ENCODE measurements around the gene PDGFC. TPM values are rescaled to one million over a fixed set of nuclear protein-coding genes. Genes with fewer than 3 reads are reported as not detected.

PDGFC gene
- under 1 TPM in 2 of 3 donors, not detected in 1; 0.09 TPM for polyA plus RNA-seq

GRCh38 chr4:156971676-156972378 lies at the start of gene PDGFC:
Gene PDGFC, minus strand, starts transcription at chr4:156971799. Its CDS starts 896 bp downstream, at chr4:156970903.
- H3K9me3 Mint-ChIP-seq, result peaks cover 0 to 51% (median 21%) of the 10 kb centered on the region in 6 donors
- peak in 2 of 3 donors; percentile 9 to 14 for DNase-seq
- H3K27ac Mint-ChIP-seq, result no peak within 1 kb of the TSS
- H3K4me1 Mint-ChIP-seq, result peaks cover 6 to 21% of the 10 kb centered on the region in 2 donors
- H3K36me3 Mint-ChIP-seq, result peaks cover 0 to 11% (median 6%) of the 10 kb centered on the region in 3 donors
- peak within 1 kb of the TSS; percentile 32 to 73 (median 65) for H3K4me3 Mint-ChIP-seq
- peaks cover 5 to 17% (median 9%) of the 10 kb centered on the region in 3 donors for H3K27me3 Mint-ChIP-seq (ENCODE audit: low read depth in 3 of 3)

GRCh38 chr4:157020882-157021281 lies 49.3 kb upstream of the PDGFC start:
- DNase-seq, result no peak
- H3K9me3 Mint-ChIP-seq, result peaks cover 3 to 43% (median 10%) of the 10 kb centered on the region in 6 donors
- H3K27ac Mint-ChIP-seq, result no peak overlapping the region
- H3K4me1 Mint-ChIP-seq, result no peaks in the 10 kb centered on the region
- H3K4me3 Mint-ChIP-seq, result no peak overlapping the region
- peaks cover 0 to 5% (median 0%) of the 10 kb centered on the region in 3 donors for H3K27me3 Mint-ChIP-seq (ENCODE audit: low read depth in 3 of 3)
- peaks cover 0 to 3% (median 0%) of the 10 kb centered on the region in 3 donors for H3K36me3 Mint-ChIP-seq

DNA sequence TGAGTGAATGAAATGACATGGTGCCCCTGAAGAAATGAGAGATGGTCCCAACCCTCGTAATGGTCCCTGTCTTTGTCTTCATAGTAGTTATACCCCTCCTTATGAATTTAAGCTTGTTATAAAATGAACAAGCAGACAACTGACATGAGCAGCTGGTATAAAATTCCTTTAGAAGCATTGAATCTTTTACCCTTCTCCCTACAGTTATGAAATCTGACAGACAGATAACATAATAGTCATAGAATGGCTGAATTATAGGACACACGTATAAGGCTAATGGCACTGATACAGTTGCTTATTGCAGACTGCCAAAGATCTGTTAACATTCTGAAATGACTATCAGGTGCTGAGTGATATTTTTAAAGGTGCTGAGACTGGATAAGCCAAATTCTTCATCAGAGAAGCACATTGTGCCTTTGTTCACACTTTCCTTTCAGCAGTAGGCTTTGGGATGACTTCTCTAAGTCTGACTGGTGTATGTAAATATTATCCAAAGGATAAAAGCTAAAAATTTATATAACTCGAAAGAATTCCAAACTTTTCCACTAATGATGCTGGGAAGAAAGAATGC lies 47.4 kb upstream of the PDGFC start:
- peaks cover 3 to 37% (median 8%) of the 10 kb centered on the region in 6 donors for H3K9me3 Mint-ChIP-seq
- H3K27me3 Mint-ChIP-seq (ENCODE audit: low read depth in 3 of 3), result peaks cover 0 to 2% (median 0%) of the 10 kb centered on the region in 3 donors

DNA sequence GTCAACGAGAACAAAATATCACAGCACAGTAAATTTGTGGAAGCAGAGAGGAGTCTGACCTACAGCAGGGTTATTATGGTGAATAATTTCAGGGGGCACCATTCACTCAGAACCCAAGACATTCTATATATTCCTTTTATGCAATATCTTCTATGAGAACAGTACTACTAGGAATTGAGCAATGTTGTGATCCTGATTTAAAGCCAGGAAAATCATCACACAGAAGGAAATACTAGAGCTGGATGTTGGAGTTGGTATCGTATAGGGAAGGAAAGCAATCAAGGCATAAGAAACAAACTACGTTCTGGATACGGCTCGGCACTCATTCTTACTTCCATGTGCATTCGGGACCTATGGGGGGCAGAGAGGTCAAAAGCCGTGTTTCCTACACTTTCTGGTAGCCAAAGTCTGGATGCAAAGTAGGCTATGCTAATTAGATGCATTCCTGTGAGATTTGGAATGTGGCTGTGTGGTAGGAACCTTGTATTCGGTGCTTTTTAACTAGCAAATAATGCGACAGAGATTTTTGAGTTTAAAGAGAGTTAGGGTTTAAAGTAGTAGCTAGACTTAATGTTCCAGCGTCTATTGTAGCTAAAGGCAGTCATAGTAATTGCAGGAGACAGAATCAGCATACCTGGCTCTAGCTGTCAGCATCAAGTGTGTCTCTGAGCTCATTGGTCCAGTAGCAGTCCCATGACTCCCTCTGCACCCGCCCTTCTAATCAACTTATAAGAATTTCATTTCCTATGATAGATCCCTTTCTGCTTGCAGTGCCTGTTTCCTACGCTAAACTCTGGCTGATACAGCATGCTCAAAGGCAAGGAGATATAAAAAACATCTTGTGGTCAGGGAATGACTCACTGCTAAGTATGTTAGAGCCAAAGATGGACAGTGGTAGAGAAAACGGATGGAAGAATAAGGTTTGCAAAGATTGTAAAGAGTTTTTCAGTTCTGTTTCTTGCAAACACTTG lies 43.3 kb upstream of the PDGFC start:
- Mint-ChIP-seq H3K27me3 (ENCODE audit: low read depth in 3 of 3) (peaks cover 0 to 2% (median 0%) of the 10 kb centered on the region in 3 donors), H3K36me3 (no peaks in the 10 kb centered on the region), H3K9me3 (peaks cover 0 to 27% (median 4%) of the 10 kb centered on the region in 6 donors)

More for the DNA sequence above, 47.4 kb upstream of the PDGFC start:
- Mint-ChIP-seq H3K27ac (no peak overlapping the region), H3K4me1 (no peaks in the 10 kb centered on the region), H3K4me3 (no peak overlapping the region), H3K36me3 (peaks cover 0 to 3% (median 0%) of the 10 kb centered on the region in 3 donors)
- no peak for DNase-seq

DNA sequence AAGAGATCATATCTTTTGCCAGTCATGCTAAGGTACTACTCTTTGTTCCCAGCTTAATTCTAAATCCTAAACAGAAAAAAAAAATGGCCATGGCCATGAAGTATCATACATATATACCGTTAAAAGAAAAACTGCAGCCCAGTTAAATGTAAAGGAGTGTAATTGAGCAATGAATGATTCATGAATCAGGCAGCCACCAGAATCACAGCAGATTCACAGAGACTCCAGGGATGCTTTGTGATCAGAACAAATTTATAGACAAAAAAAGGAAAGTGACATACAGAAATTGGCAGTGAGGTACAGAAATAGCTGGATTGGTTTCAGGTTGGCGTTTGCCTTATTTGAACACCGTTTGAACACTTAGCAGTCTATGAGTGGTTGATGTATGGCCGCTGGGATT lies 42.1 kb upstream of the PDGFC start:
- no peak for DNase-seq
- Mint-ChIP-seq H3K4me3 (no peak overlapping the region), H3K4me1 (no peaks in the 10 kb centered on the region), H3K9me3 (peaks cover 4 to 19% (median 5%) of the 10 kb centered on the region in 6 donors), H3K27ac (no peak overlapping the region), H3K27me3 (ENCODE audit: low read depth in 3 of 3) (peaks cover 0 to 2% (median 0%) of the 10 kb centered on the region in 3 donors), H3K36me3 (no peaks in the 10 kb centered on the region)

More for the DNA sequence above, 43.3 kb upstream of the PDGFC start:
- Mint-ChIP-seq H3K27ac (no peak overlapping the region), H3K4me1 (no peaks in the 10 kb centered on the region), H3K4me3 (no peak overlapping the region)
- DNase-seq, result no peak

DNA sequence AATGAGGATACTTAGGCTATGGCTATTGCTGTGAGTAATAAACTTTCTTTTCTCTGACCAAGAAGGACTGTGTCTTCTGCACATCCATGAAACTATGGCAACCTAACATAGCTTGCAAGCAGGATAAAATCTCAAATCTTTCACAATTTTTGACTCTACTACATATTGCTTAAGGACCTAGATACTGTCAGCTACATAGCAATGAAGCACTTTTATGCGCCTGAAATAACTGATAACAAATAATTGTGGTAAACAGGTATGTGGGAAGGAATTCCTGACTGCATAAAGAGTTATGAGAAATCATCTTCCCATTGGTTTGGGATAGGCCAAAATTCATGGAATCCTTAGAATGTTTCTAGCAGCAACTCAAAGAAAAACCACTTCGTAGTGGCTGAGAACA lies 41.2 kb upstream of the PDGFC start:
- DNase-seq, result no peak
- Mint-ChIP-seq H3K4me1 (no peaks in the 10 kb centered on the region), H3K27me3 (ENCODE audit: low read depth in 3 of 3) (peaks cover 0 to 2% (median 0%) of the 10 kb centered on the region in 3 donors), H3K9me3 (peaks cover 4 to 23% (median 7%) of the 10 kb centered on the region in 6 donors), H3K27ac (no peak overlapping the region), H3K36me3 (no peaks in the 10 kb centered on the region), H3K4me3 (no peak overlapping the region)

DNA sequence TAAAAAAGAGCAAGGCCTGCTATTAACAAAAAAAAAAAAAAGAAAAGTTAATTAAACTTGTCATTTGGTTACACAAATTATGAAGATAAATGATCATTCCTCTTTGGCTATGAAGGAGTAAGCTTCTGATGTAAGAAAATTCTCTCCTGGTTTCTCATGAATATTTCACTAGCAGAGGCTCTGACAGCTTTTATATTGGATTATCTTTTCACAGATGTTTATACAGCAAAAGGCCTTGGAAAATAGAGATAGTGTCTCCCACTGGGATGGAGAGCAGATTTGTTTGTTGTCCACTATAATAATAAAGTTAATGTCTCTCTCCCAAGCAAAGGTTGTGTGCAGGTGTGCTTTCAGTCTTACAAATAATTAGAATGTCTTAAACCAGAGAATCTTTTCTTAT lies 40.7 kb upstream of the PDGFC start:
- H3K9me3 Mint-ChIP-seq, result peaks cover 4 to 23% (median 7%) of the 10 kb centered on the region in 6 donors
- no peaks in the 10 kb centered on the region for H3K4me1 Mint-ChIP-seq
- H3K36me3 Mint-ChIP-seq, result no peaks in the 10 kb centered on the region
- no peak overlapping the region for H3K4me3 Mint-ChIP-seq
- peaks cover 0 to 2% (median 0%) of the 10 kb centered on the region in 3 donors for H3K27me3 Mint-ChIP-seq (ENCODE audit: low read depth in 3 of 3)
- DNase-seq, result no peak
- H3K27ac Mint-ChIP-seq, result no peak overlapping the region

DNA sequence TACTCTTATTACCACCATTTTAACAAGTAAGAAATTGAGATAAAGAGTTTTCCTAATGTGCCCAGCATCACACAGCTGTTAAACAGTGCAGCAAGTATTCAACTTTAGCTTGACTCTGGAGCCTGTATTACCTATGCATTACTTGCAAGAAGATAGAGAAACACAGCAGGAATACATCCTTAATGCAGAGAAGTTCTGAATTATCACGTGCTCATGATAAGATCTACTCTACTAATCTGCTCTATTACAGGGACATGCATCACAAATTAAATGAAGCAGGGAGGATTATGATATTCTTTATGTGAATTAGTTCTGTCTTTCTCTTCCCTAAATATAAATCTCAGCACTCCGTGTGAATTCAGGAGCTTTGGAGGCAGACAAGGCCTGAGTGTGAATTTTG lies 39.0 kb upstream of the PDGFC start:
- Mint-ChIP-seq H3K4me1 (no peaks in the 10 kb centered on the region), H3K27me3 (ENCODE audit: low read depth in 3 of 3) (no peaks in the 10 kb centered on the region), H3K27ac (no peak overlapping the region), H3K9me3 (peaks cover 0 to 19% (median 8%) of the 10 kb centered on the region in 6 donors), H3K4me3 (no peak overlapping the region), H3K36me3 (no peaks in the 10 kb centered on the region)
- no peak for DNase-seq

GRCh38 chr4:157005831-157006230 lies 34.2 kb upstream of the PDGFC start:
- H3K9me3 Mint-ChIP-seq, result peaks cover 9 to 22% (median 10%) of the 10 kb centered on the region in 6 donors
- no peak overlapping the region for H3K4me3 Mint-ChIP-seq
- DNase-seq, result no peak
- peaks cover 0 to 2% (median 0%) of the 10 kb centered on the region in 3 donors for H3K27me3 Mint-ChIP-seq (ENCODE audit: low read depth in 3 of 3)
- no peaks in the 10 kb centered on the region for H3K36me3 Mint-ChIP-seq
- no peak overlapping the region for H3K27ac Mint-ChIP-seq
- H3K4me1 Mint-ChIP-seq, result no peaks in the 10 kb centered on the region

GRCh38 chr4:157005193-157005592 lies 33.6 kb upstream of the PDGFC start:
- DNase-seq, result no peak
- H3K27ac Mint-ChIP-seq, result no peak overlapping the region
- no peaks in the 10 kb centered on the region for H3K36me3 Mint-ChIP-seq
- H3K27me3 Mint-ChIP-seq (ENCODE audit: low read depth in 3 of 3), result peaks cover 0 to 2% (median 0%) of the 10 kb centered on the region in 3 donors
- peaks cover 6 to 22% (median 10%) of the 10 kb centered on the region in 6 donors for H3K9me3 Mint-ChIP-seq
- H3K4me3 Mint-ChIP-seq, result no peak overlapping the region
- no peaks in the 10 kb centered on the region for H3K4me1 Mint-ChIP-seq

GRCh38 chr4:157004279-157005161 lies 32.9 kb upstream of the PDGFC start:
- Mint-ChIP-seq H3K9me3 (peaks cover 6 to 25% (median 12%) of the 10 kb centered on the region in 6 donors), H3K4me1 (no peaks in the 10 kb centered on the region), H3K36me3 (no peaks in the 10 kb centered on the region), H3K27me3 (ENCODE audit: low read depth in 3 of 3) (peaks cover 0 to 2% (median 0%) of the 10 kb centered on the region in 3 donors), H3K4me3 (no peak overlapping the region), H3K27ac (no peak overlapping the region)
- no peak for DNase-seq

DNA sequence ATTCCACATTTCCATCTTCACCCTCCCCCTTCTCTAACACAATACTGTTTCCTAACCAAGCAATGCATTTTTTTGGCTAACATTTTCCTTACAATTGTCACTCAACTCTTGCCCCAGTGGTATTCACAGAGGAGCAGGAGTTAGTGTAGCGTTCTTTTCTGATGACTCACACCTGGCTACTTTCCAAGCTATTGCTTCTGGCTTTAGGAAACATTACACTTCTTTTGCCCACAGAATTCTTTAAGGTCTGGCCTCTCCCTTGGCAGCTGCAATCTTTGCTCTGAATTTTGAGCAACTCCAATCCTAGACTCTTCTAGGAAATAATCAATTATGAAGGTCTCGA lies 27.5 kb upstream of the PDGFC start:
- no peak overlapping the region for H3K27ac Mint-ChIP-seq
- peaks cover 0 to 11% (median 3%) of the 10 kb centered on the region in 3 donors for H3K36me3 Mint-ChIP-seq
- H3K27me3 Mint-ChIP-seq (ENCODE audit: low read depth in 3 of 3), result peaks cover 0 to 2% (median 0%) of the 10 kb centered on the region in 3 donors
- peaks cover 12 to 51% (median 27%) of the 10 kb centered on the region in 6 donors for H3K9me3 Mint-ChIP-seq
- no peak for DNase-seq
- H3K4me3 Mint-ChIP-seq, result no peak overlapping the region
- no peaks in the 10 kb centered on the region for H3K4me1 Mint-ChIP-seq
